OCI-LY7 (cell line): ENCODE data around the gene CTNNA1. TPM values are rescaled to one million over a fixed set of nuclear protein-coding genes. Genes with fewer than 3 reads are reported as not detected.

Source experiments
- BruUV-seq: library from RNA; stranded (reverse); fragments of 400-500 nt; replicated peaks from 2 replicates; lab custom pipeline; 2021; lab: Mats Ljungman, UMichigan
- CTCF ChIA-PET: fragments of 300-600 bp; sonication (Branson Sonifier 250); formaldehyde crosslinking; loops from one replicate; lab custom pipeline; 2022; ENCODE audit warnings: antibody characterized with exemption; ENCODE audit not compliant: unreplicated experiment; lab: Charles Lee
- POLR2A ChIA-PET: fragments of 300-600 bp; sonication (Branson Sonifier 250); formaldehyde crosslinking; loops from one replicate; lab custom pipeline; 2022; ENCODE audit warnings: antibody characterized with exemption; lab: Charles Lee
- DNase-seq: peaks from one replicate; pipeline ENCODE4 v3.0.0-alpha.2; 2015; ENCODE audit warnings: low spot score
- H2AFZ ChIP-seq: fragments of 200-600 bp; sonication (generic), shearing (Covaris generic); 2 replicates; pipeline ENCODE4 v1.6.1; 2014; ENCODE audit warnings: mild to moderate bottlenecking, antibody characterized with exemption, low read length, moderate library complexity
- H3K27ac ChIP-seq: fragments of 200-600 bp; sonication (generic); 2 replicates; pipeline ENCODE4 v1.5.1; 2014; ENCODE audit warnings: mixed run types, low read depth, mild to moderate bottlenecking, moderate library complexity, low read length, inconsistent platforms; ENCODE audit not compliant: poor library complexity, severe bottlenecking
- H3K36me3 ChIP-seq: fragments of 200-600 bp; sonication (generic); 2 replicates; pipeline ENCODE4 v1.6.1; 2014; ENCODE audit warnings: mild to moderate bottlenecking, antibody characterized with exemption, low read length, moderate library complexity, mixed read lengths; ENCODE audit not compliant: insufficient read depth
- H3K4me1 ChIP-seq: fragments of 200-600 bp; sonication (generic); 2 replicates; pipeline ENCODE4 v1.5.1; 2014; ENCODE audit warnings: mild to moderate bottlenecking, low read length; ENCODE audit not compliant: insufficient read depth, poor library complexity, severe bottlenecking
- H3K4me2 ChIP-seq: fragments of 200-600 bp; sonication (generic); 2 replicates; pipeline ENCODE4 v1.6.1; 2014; ENCODE audit warnings: mild to moderate bottlenecking, low read length
- H3K4me3 ChIP-seq: fragments of 200-600 bp; sonication (generic); 2 replicates; pipeline ENCODE4 v1.5.1; 2014; ENCODE audit warnings: mild to moderate bottlenecking, low read depth, low read length; ENCODE audit not compliant: poor library complexity, severe bottlenecking
- H3K79me2 ChIP-seq: fragments of 200-600 bp; sonication (generic); 2 replicates; pipeline ENCODE4 v1.6.1; 2016; ENCODE audit warnings: low read depth, mild to moderate bottlenecking, low read length, moderate library complexity, mixed read lengths; ENCODE audit not compliant: insufficient read depth
- H3K9me2 ChIP-seq: fragments of 200-600 bp; sonication (generic); 2 replicates; pipeline ENCODE4 v1.6.1; 2016; ENCODE audit warnings: mild to moderate bottlenecking, low read length, mixed read lengths; ENCODE audit not compliant: insufficient read depth
- H3K9me3 ChIP-seq: fragments of 200-600 bp; sonication (generic); 2 replicates; pipeline ENCODE4 v1.6.1; 2014; ENCODE audit warnings: mild to moderate bottlenecking, mixed run types, low read length, mixed read lengths
- H4K20me1 ChIP-seq: fragments of 200-600 bp; sonication (generic); 2 replicates; pipeline ENCODE4 v1.6.1; 2014; ENCODE audit warnings: mild to moderate bottlenecking, antibody characterized with exemption, low read length, moderate library complexity, mixed read lengths; ENCODE audit not compliant: insufficient read depth
- CTCF ChIP-seq: fragments of 200-600 bp; sonication (generic); conservative IDR thresholded peaks from 2 replicates; pipeline ENCODE4 v1.5.1; 2014; ENCODE audit warnings: mild to moderate bottlenecking, antibody characterized with exemption, low read length, moderate library complexity, mixed read lengths
- EZH2phosphoT487 ChIP-seq: fragments of 200-600 bp; sonication (generic); IDR thresholded peaks from 2 replicates; pipeline ENCODE4 v1.6.1; 2018; ENCODE audit warnings: low read depth, borderline replicate concordance, mild to moderate bottlenecking, mixed run types, antibody characterized with exemption, low read length, moderate library complexity, mixed read lengths
- intact Hi-C: fragments of 100-400 bp; cut with micrococcal nuclease; formaldehyde crosslinking; loops from one replicate; pipeline ENCODE4 v1.10.0; 2022; ENCODE audit not compliant: unreplicated experiment
- total RNA-seq, 2 experiments: library from RNA; depleted of rRNA in 1 of 2; stranded (reverse); fragments of >200 nt in 1 of 2; shearing (Covaris generic) in 1 of 2; gene quantifications; 2 replicates each; pipeline ENCODE4 v1.2.3, GENCODE V29; 2014 to 2022

Gene CTNNA1
- total RNA-seq, 2 experiments from 2014 or later = 40.4 to 42.7 TPM

DNA sequence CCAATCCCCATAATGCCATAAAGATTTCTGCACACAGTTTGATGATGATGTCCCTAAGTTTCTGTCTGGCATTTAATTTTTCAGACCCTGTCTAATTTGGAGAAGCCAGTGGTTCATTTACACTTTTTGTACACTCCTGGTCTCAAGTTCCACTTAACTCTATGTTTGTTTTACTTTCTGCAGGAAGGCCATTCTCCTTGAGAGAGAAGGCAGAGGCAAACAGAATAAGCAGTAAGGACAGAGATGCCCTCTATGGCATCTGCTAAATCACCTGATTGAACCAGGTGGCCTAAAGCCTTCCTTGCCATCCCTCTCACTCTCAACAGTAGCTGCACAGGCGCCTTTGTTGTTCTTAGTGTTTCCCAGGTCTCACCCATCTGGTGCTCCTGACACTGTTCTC, 208.0 kb downstream of the CTNNA1 start:
- Histone ChIP-seq H3K4me3 (no peak overlapping the region), H3K9me2 (no peaks in the 10 kb centered on the region), H3K36me3 (no peaks in the 10 kb centered on the region), H3K27ac (no peak overlapping the region), H3K4me2 (no peak overlapping the region), H3K9me3 (no peaks in the 10 kb centered on the region), H4K20me1 (no peaks in the 10 kb centered on the region), H2AFZ (no peak overlapping the region), H3K4me1 (no peaks in the 10 kb centered on the region), H3K79me2 (no peaks in the 10 kb centered on the region)
- ChIA-PET CTCF (no interaction called here), POLR2A (interaction anchor here (0.7 kb wide), 1 partner anchor 159 kb away, joined by 4 read pairs; no protein-coding TSS in a partner anchor)
- intact Hi-C loops = no loop called here
- no peak for DNase-seq
- TF ChIP-seq CTCF (no peak), EZH2phosphoT487 (no peak)
- BruUV-seq = no TSS peak

DNA sequence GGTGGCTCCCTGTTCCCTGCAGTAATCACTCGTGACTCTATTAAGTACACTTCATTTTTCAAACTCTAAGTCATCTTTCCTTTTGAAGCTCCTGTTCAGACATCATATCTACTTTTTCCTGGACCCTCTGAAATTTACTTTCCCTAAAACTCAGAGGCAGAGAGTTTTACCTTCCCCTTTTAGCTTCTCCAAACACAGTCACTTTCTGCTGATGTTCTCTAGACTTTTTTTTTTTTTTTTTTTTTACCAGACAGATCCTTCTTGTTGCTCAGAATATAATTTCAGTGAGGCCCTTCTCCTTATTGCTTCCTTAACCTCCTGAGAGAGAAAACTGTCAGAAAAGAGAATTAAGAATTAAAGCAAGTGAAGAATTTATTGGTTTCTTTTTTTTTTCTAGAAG, 208.5 kb downstream of the CTNNA1 start:
- Histone ChIP-seq H3K9me3 (no peaks in the 10 kb centered on the region), H3K9me2 (no peaks in the 10 kb centered on the region), H3K4me1 (no peaks in the 10 kb centered on the region), H3K79me2 (no peaks in the 10 kb centered on the region), H4K20me1 (no peaks in the 10 kb centered on the region), H3K4me3 (no peak overlapping the region), H3K36me3 (no peaks in the 10 kb centered on the region), H3K4me2 (no peak overlapping the region), H2AFZ (no peak overlapping the region), H3K27ac (no peak overlapping the region)
- TF ChIP-seq CTCF (no peak), EZH2phosphoT487 (no peak)
- POLR2A ChIA-PET = interaction anchor here (0.7 kb wide), 1 partner anchor 158 kb away, joined by 4 read pairs; no protein-coding TSS in a partner anchor
- intact Hi-C loops = no loop called here
- DNase-seq = no peak
- CTCF ChIA-PET = no interaction called here
- BruUV-seq = no TSS peak

DNA sequence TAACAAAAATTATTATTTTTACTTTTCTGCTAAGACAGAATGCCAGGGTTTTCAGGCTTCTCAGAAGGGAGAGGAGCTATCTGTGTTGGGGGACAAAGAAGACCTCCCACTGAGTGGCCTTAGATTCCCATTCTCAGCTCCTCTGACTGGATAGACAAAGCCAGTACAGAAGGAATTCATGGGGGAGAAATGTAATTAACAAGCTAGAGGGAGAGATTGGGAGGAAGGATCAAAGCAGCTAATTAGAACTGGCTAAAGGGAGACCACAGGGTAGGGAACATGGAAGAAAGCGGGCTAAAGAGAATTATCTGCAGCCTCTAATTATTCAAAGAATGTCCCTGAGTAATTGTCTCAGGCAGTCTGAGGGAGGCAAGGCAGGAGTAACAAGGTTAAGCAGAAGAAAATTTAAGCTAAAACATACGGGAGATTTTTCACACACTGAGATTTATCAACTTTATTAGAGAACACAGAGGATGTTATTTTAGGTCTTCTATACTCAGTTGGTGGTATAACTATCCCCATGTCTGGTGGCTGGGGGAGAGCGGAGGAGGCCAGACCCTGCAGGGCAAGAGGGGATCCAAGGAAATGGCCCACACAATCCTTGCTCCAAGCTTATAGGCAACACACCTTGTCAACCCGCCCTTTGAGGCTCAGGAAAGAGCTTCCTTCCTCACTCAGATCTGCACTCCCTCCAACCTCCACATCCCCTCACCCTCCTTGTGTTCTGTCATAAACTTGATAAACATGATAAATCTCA, 209.6 kb downstream of the CTNNA1 start:
- intact Hi-C loops = no loop called here
- TF ChIP-seq CTCF = no peak
- no peak for TF ChIP-seq EZH2phosphoT487
- H3K27ac ChIP-seq = no peak overlapping the region
- no peak overlapping the region for H3K4me2 ChIP-seq
- ChIA-PET CTCF (no interaction called here), POLR2A (interaction anchor here (0.6 to 1.2 kb wide), 2 partner anchors 12 to 61 kb away, joined by 3 read pairs; no protein-coding TSS in a partner anchor)
- H3K9me3 ChIP-seq = no peaks in the 10 kb centered on the region
- DNase-seq = no peak
- H3K36me3 ChIP-seq = no peaks in the 10 kb centered on the region
- no peaks in the 10 kb centered on the region for H3K79me2 ChIP-seq
- H3K4me1 ChIP-seq = no peaks in the 10 kb centered on the region
- no peaks in the 10 kb centered on the region for H3K9me2 ChIP-seq
- no TSS peak for BruUV-seq
- H3K4me3 ChIP-seq = no peak overlapping the region
- no peaks in the 10 kb centered on the region for H4K20me1 ChIP-seq
- H2AFZ ChIP-seq = no peak overlapping the region
